Endothelial cell of umbilical vein (primary cell): ENCODE measurements around the gene ENKD1. TPM values are rescaled to one million over a fixed set of nuclear protein-coding genes. Genes with fewer than 3 reads are reported as not detected.

Source experiments
- BruUV-seq: library from RNA; stranded (reverse); fragments of 400-500 nt; replicated peaks from 2 replicates; lab custom pipeline; 2021; lab: Mats Ljungman, UMichigan
- CTCF ChIA-PET: fragments of 300-600, 350-600 bp; sonication (Branson Sonifier 250); formaldehyde crosslinking; loops from one replicate; lab custom pipeline; 2021; ENCODE audit warnings: antibody characterized with exemption, inconsistent platforms; lab: Charles Lee
- POLR2A ChIA-PET: fragments of 300-600, 350-600 bp; sonication (Branson Sonifier 250); formaldehyde crosslinking; loops from one replicate; lab custom pipeline; 2021; ENCODE audit warnings: antibody characterized with exemption, inconsistent platforms; lab: Charles Lee
- DNase-seq: peaks from one replicate; pipeline ENCODE4 v3.0.0-alpha.2; 2011; ENCODE audit warnings: low read depth, low spot score
- FAIRE-seq: peaks from 2 replicates; lab custom pipeline; 2011; peaks lifted over from hg19 to GRCh38; lab: Jason Lieb, UNC
- H2AFZ ChIP-seq: 2 replicates; pipeline ENCODE4 v1.6.0; 2012; ENCODE audit warnings: low read depth, low read length, control low read depth, inconsistent platforms
- H3K27ac ChIP-seq: 2 replicates; pipeline ENCODE4 v1.5.1; 2011; ENCODE audit warnings: low read depth, mild to moderate bottlenecking, control low read depth, low read length, moderate library complexity; ENCODE audit not compliant: insufficient read depth
- H3K27me3 ChIP-seq, 2 experiments: 2 replicates each; pipeline versions ENCODE4 v1.6.0 to v1.6.1; 2011; ENCODE audit warnings: low read length in 2 of 2, mixed read lengths in 1 of 2; ENCODE audit not compliant: control insufficient read depth in 2 of 2, insufficient read depth in 2 of 2
- H3K36me3 ChIP-seq, 2 experiments: 2 replicates in 1 of 2; 3 replicates in 1 of 2; pipeline ENCODE4 v1.5.1; 2011; ENCODE audit warnings: low read length in 2 of 2, mild to moderate bottlenecking in 1 of 2, moderate library complexity in 1 of 2; ENCODE audit not compliant: control insufficient read depth in 2 of 2, insufficient read depth in 2 of 2; ENCODE audit errors: extremely low read depth in 1 of 2
- H3K4me1 ChIP-seq: 3 replicates; pipeline ENCODE4 v1.5.1; 2011; ENCODE audit warnings: mild to moderate bottlenecking, low read length; ENCODE audit not compliant: control insufficient read depth, insufficient read depth; ENCODE audit errors: extremely low read depth
- H3K4me2 ChIP-seq: 2 replicates; pipeline ENCODE4 v1.6.1; 2011; ENCODE audit warnings: low read length, control low read depth, mixed read lengths; ENCODE audit not compliant: insufficient read depth
- H3K4me3 ChIP-seq, 3 experiments: fragments of 200-600 bp in 1 of 3; sonication (generic), shearing (Covaris generic) in 1 of 3; replicated peaks in 1 of 3; 2 replicates each; pipeline ENCODE4 v1.5.1; 2011 to 2016; ENCODE audit warnings: control low read depth in 3 of 3, low read length in 3 of 3, mild to moderate bottlenecking in 2 of 3, inconsistent platforms in 1 of 3, low read depth in 1 of 3, moderate library complexity in 1 of 3; ENCODE audit not compliant: insufficient read depth in 1 of 3
- H3K79me2 ChIP-seq: 2 replicates; pipeline ENCODE4 v1.6.0; 2012; ENCODE audit warnings: low read length, inconsistent platforms; ENCODE audit not compliant: control insufficient read depth, insufficient read depth
- H3K9ac ChIP-seq: replicated peaks from 2 replicates; pipeline ENCODE3; 2011; ENCODE audit warnings: low read length, control low read depth; ENCODE audit not compliant: insufficient read depth; ENCODE audit errors: extremely low read depth
- H3K9me1 ChIP-seq: replicated peaks from 3 replicates; pipeline ENCODE4 v1.6.0; 2011; ENCODE audit warnings: mild to moderate bottlenecking, low read length; ENCODE audit not compliant: control insufficient read depth, insufficient read depth; ENCODE audit errors: extremely low read depth
- H3K9me3 ChIP-seq: replicated peaks from 2 replicates; pipeline ENCODE4 v1.5.1; 2012; ENCODE audit warnings: low read length, inconsistent platforms; ENCODE audit not compliant: control insufficient read depth, insufficient read depth
- H4K20me1 ChIP-seq: replicated peaks from 2 replicates; pipeline ENCODE3; 2011; ENCODE audit warnings: mild to moderate bottlenecking, low read length; ENCODE audit not compliant: control insufficient read depth, insufficient read depth; ENCODE audit errors: extremely low read depth
- CTCF ChIP-seq, 2 donors: IDR thresholded peaks; 1 replicate in 1 of 2; 2 replicates in 1 of 2; pipeline ENCODE4 v1.5.1; 2011; ENCODE audit warnings: low read length in 2 of 2, mild to moderate bottlenecking in 2 of 2, moderate library complexity in 2 of 2, control low read depth in 1 of 2, inconsistent platforms in 1 of 2, low read depth in 1 of 2; ENCODE audit not compliant: insufficient read depth in 1 of 2; ENCODE audit errors: extremely low read depth in 1 of 2
- GATA2 ChIP-seq: IDR thresholded peaks from 2 replicates; pipeline ENCODE4 v1.7.0; 2011; ENCODE audit warnings: low read depth, mild to moderate bottlenecking, moderate library complexity, mixed read lengths, low read length; ENCODE audit not compliant: insufficient read length, insufficient read depth
- MYC ChIP-seq: IDR thresholded peaks from one replicate; pipeline ENCODE4 v1.6.1; 2011; ENCODE audit warnings: mild to moderate bottlenecking, low read depth, low read length
- POLR2A ChIP-seq: IDR thresholded peaks from 2 replicates; pipeline ENCODE4 v1.6.1; 2012; ENCODE audit warnings: low read depth, mild to moderate bottlenecking, control low read depth, low read length
- POLR2AphosphoS5 ChIP-seq: IDR thresholded peaks from 2 replicates; pipeline ENCODE4 v1.6.1; 2012; ENCODE audit warnings: low read depth, mild to moderate bottlenecking, control low read depth, low read length, moderate library complexity; ENCODE audit not compliant: insufficient read depth
- dilution Hi-C: fragments of 300-500 bp; cut with MboI; formaldehyde crosslinking; loops from one replicate; pipeline ENCODE4 v1.15.0; 2019; ENCODE audit warnings: low sequenced_read_pairs; ENCODE audit not compliant: extremely low pct_ligation_motif_present
- intact Hi-C: fragments of 100-400 bp; cut with micrococcal nuclease; formaldehyde crosslinking; loops from one replicate; pipeline ENCODE4 v1.10.0; 2022
- polyA plus RNA-seq, 4 experiments: library from polyadenylated mRNA; depleted of rRNA in 3 of 4; stranded (reverse) in 3 of 4; unstranded in 1 of 4; fragments of >200 nt; gene quantifications; 2 replicates each; pipeline versions ENCODE4 v1.2.1 to v1.2.3, GENCODE V29; 2011 to 2012; ENCODE audit warnings: missing spikeins in 1 of 4
- total RNA-seq: library from RNA; stranded (reverse); gene quantifications from 2 replicates; pipeline ENCODE4 v1.2.3, GENCODE V29; 2021

The ENKD1 gene
- total and polyA plus RNA-seq, 2 donors (not counting 3 experiments of a cell fraction or from before 2014, with no cell fraction given): 16.7 to 17.3 TPM

- FAIRE-seq (no peak), DNase-seq (no peak)
- Histone ChIP-seq H4K20me1 (no peaks in the 10 kb centered on the region), H3K4me3 (no peak overlapping the region), H3K27ac (no peak overlapping the region), H3K9me3 (no peaks in the 10 kb centered on the region), H3K36me3 (no peaks in the 10 kb centered on the region), H3K4me2 (no peak overlapping the region), H3K4me1 (peaks cover 24% of the 10 kb centered on the region), H3K9ac (no peak overlapping the region), H3K27me3 (no peaks in the 10 kb centered on the region), H2AFZ (no peak overlapping the region), H3K9me1 (no peaks in the 10 kb centered on the region), H3K79me2 (no peaks in the 10 kb centered on the region)
- intact Hi-C loops: loop anchor here (1.0 kb wide), 5 partner anchors 106 to 260 kb away; partner anchors contain the start of gene CTCF
- CTCF ChIA-PET: interaction anchor here (0.5 to 12.7 kb wide), 13 partner anchors 11 to 372 kb away, joined by 3 to 163 read pairs (median 3); partner anchors contain the start of genes ATP6V0D1, NUTF2, RANBP10 and TSNAXIP1
- POLR2A ChIA-PET: no interaction called here
- TF ChIP-seq GATA2: no peak
- no peak for TF ChIP-seq MYC
- TF ChIP-seq CTCF (IDR thresholded peaks at IDR 0.05; ENCODE audit: extremely low read depth in 1 of 2, insufficient read depth in 1 of 2, low read depth in 1 of 2, low read length in 2 of 2): peak; percentile 28 to 38
- no peak for TF ChIP-seq POLR2A
- TF ChIP-seq POLR2AphosphoS5: no peak
- dilution Hi-C loops: no loop called here
- BruUV-seq: no TSS peak
Observed at GRCh38 chr16:67668495-67669157, 2.1 kb upstream of the ENKD1 start.
